Glomerular endothelial cell (primary cell): ENCODE results near the gene TMEM271. TPM values are rescaled to one million over a fixed set of nuclear protein-coding genes. Genes with fewer than 3 reads are reported as not detected.

Experiments
- DNase-seq: peaks from one replicate; pipeline ENCODE4 v3.0.0-alpha.2; 2011; ENCODE audit warnings: low read depth, low spot score; ENCODE audit errors: extremely low read depth
- total RNA-seq: library from RNA; depleted of rRNA; stranded (reverse); fragments of >200 nt; gene quantifications from 2 replicates; pipeline ENCODE4 v1.2.3, GENCODE V29; 2015

The TMEM271 gene
- total RNA-seq, 1 donor from 2014 or later, result not detected

- DNase-seq, result no peak
These were observed 5.8 kb upstream of the TMEM271 start for GRCh38 chr4:581753-582361.

- DNase-seq, result no peak
These were observed 5.1 kb upstream of the TMEM271 start for GRCh38 chr4:581181-581580.

GRCh38 chr4:579543-580175 lies 3.6 kb upstream of the TMEM271 start:
- no peak for DNase-seq

GRCh38 chr4:578451-579443 lies 2.7 kb upstream of the TMEM271 start:
- DNase-seq, result no peak

- no peak for DNase-seq
These were observed 1.7 kb upstream of the TMEM271 start for GRCh38 chr4:577499-578450.

GRCh38 chr4:576991-577498 lies 950 bp upstream of the TMEM271 start:
- DNase-seq, result no peak

- DNase-seq, result no peak
These were observed 584 bp downstream of the TMEM271 start for GRCh38 chr4:575281-576141.

GRCh38 chr4:574346-575161 lies 1.5 kb downstream of the TMEM271 start:
- no peak for DNase-seq

GRCh38 chr4:573122-573892 lies 2.8 kb downstream of the TMEM271 start:
- DNase-seq, result no peak

- no peak for DNase-seq
These were observed 3.5 kb downstream of the TMEM271 start for GRCh38 chr4:572594-572993.

GRCh38 chr4:571838-572572 lies 4.1 kb downstream of the TMEM271 start:
- DNase-seq, result no peak

GRCh38 chr4:570754-571153 lies 5.3 kb downstream of the TMEM271 start:
- DNase-seq, result no peak

- no peak for DNase-seq
These were observed 6.0 kb downstream of the TMEM271 start for GRCh38 chr4:569958-570667.

- DNase-seq, result no peak
These were observed 7.1 kb downstream of the TMEM271 start for GRCh38 chr4:568962-569361.

- DNase-seq, result no peak
These were observed 7.8 kb downstream of the TMEM271 start for GRCh38 chr4:568351-568652.

- no peak for DNase-seq
These were observed 8.4 kb downstream of the TMEM271 start for GRCh38 chr4:567457-568350.
